Ovary (tissue), 9 donors: Measurements from ENCODE around the gene C19orf33. TPM values are rescaled to one million over a fixed set of nuclear protein-coding genes. Genes with fewer than 3 reads are reported as not detected.
A peak's percentile ranks its signal among the peaks of the same experiment; 100 is the strongest.

Experiments
- DNase-seq, 5 donors: peaks; one replicate each; pipeline ENCODE4 v3.0.0-alpha.2; 2019 to 2020
- H3K27ac ChIP-seq, 2 donors: fragments of 200-600 bp; one replicate each; pipeline versions ENCODE4 v1.5.1 to v1.8.0; 2019 to 2022
- H3K27me3 ChIP-seq: fragments of 200-600 bp; one replicate; pipeline ENCODE4 v1.8.0; 2022
- H3K36me3 ChIP-seq: fragments of 200-600 bp; sonication (generic); one replicate; pipeline ENCODE4 v1.5.1; 2019
- H3K4me1 ChIP-seq: one replicate; pipeline ENCODE4 v1.8.1; 2013; ENCODE audit warnings: mild to moderate bottlenecking, moderate library complexity; ENCODE audit not compliant: insufficient read depth
- H3K4me3 ChIP-seq: fragments of 200-600 bp; sonication (generic); one replicate; pipeline ENCODE4 v1.5.1; 2017
- H3K9me3 ChIP-seq, 2 donors: fragments of 200-600 bp in 1 of 2; sonication (generic) in 1 of 2; one replicate each; pipeline versions ENCODE4 v1.5.1 to v1.8.1; 2013 to 2019; ENCODE audit warnings: mild to moderate bottlenecking in 1 of 2, moderate library complexity in 1 of 2
- CTCF ChIP-seq, 3 donors: fragments of 450-650 bp in 2 of 3; fragments of 200-600 bp in 1 of 3; IDR thresholded peaks; one replicate each; pipeline versions ENCODE4 v1.5.1 to v1.8.0; 2016 to 2022; ENCODE audit warnings: antibody characterized with exemption in 3 of 3, mild to moderate bottlenecking in 1 of 3
- EP300 ChIP-seq: sonication (generic); formaldehyde crosslinking; IDR thresholded peaks from one replicate; pipeline ENCODE4 v1.6.1; 2017; ENCODE audit warnings: antibody characterized with exemption
- POLR2A ChIP-seq: fragments of 450-650 bp; IDR thresholded peaks from one replicate; pipeline ENCODE4 v1.6.1; 2017; ENCODE audit warnings: antibody characterized with exemption, mild to moderate bottlenecking, moderate library complexity
- WGBS, 3 donors: extraction: QIAGEN DNeasy Blood & Tissue Kit in 1 of 3; methylation state at CpG; one replicate each; pipeline versions ENCODE4 v1.1.5 to v1.1.7; 2013 to 2017; 5-methylcytosine and 5-hydroxymethylcytosine counted together
- intact Hi-C, 4 donors: fragments of 100-400 bp; cut with DNase I; formaldehyde crosslinking; loops; one replicate each; pipeline versions ENCODE4 v1.11.0 to v1.15.1; 2022 to 2023
- polyA plus RNA-seq, 2 donors: library from polyadenylated mRNA; stranded (reverse); fragments of 200-250 nt in 1 of 2; fragments of 350-450 nt in 1 of 2; fragmentation: Illumina TruSeq in 1 of 2; extraction: RNeasy Lipid Tissue Mini Kit (QIAGEN cat#74804) in 1 of 2; gene quantifications; one replicate each; pipeline ENCODE4 v1.2.3, GENCODE V29; 2013 to 2014
- total RNA-seq, 7 donors: library from RNA; depleted of rRNA in 2 of 7; stranded (reverse); fragments of >200 nt in 2 of 7; fragmentation: NEBNext Ultra II Directional in 3 of 7; extraction: Animal tissue kit (Norgen Biotek cat#: 25700) in 3 of 7; gene quantifications; one replicate each; pipeline versions ENCODE4 v1.1.0 to v1.2.4, GENCODE V29; 2016 to 2023
- donor health status: DM: no; HTN: no; CAD: no; lungs with moderate emphysema.
- donor health status: DM: no; HTN: no; CAD: no.
- donor health status: Bipolar disorder and iron deficiency.
- donor health status: DM: yes; HTN: yes; CAD: no.
- donor health status: DM: no; HTN: no; CAD: no.
- donor health status: DM: yes; HTN: yes; CAD: no.

Gene C19orf33
- total and polyA plus RNA-seq, 9 donors, result 1.8 to 179 (median 8.9) TPM; not detected in 2

GRCh38 chr19:38267761-38268483 is 36.1 kb upstream of the C19orf33 start:
- 63 to 73% (median 72%) methylated on average over 12 of the region's 12 CpGs for WGBS, 3 donors
- H3K27me3 ChIP-seq, result no peaks in the 10 kb centered on the region
- H3K27ac ChIP-seq, result peak overlapping the region in 1 of 2 donors; percentile 20
- no peaks in the 10 kb centered on the region for H3K9me3 ChIP-seq
- peaks cover 7% of the 10 kb centered on the region for H3K4me1 ChIP-seq
- intact Hi-C loops, result no loop called here
- H3K36me3 ChIP-seq, result no peaks in the 10 kb centered on the region
- TF ChIP-seq POLR2A, result no peak
- TF ChIP-seq EP300, result no peak
- TF ChIP-seq CTCF (IDR thresholded peaks at IDR 0.05), result no peak
- no peak overlapping the region for H3K4me3 ChIP-seq
- DNase-seq, result no peak

- Histone ChIP-seq H3K36me3 (no peaks in the 10 kb centered on the region), H3K27ac (no peak overlapping the region), H3K4me1 (peaks cover 7% of the 10 kb centered on the region), H3K4me3 (no peak overlapping the region), H3K27me3 (no peaks in the 10 kb centered on the region), H3K9me3 (no peaks in the 10 kb centered on the region)
- WGBS, 3 donors, result 67 to 79% (median 71%) methylated on average over 8 of the region's 8 CpGs
- DNase-seq, result no peak
- no peak for TF ChIP-seq POLR2A
- TF ChIP-seq CTCF (IDR thresholded peaks at IDR 0.05), result no peak
- no peak for TF ChIP-seq EP300
- intact Hi-C loops, result no loop called here
Measured at GRCh38 chr19:38268539-38268938, 35.5 kb upstream of the C19orf33 start.

GRCh38 chr19:38270587-38271167 is 33.4 kb upstream of the C19orf33 start:
- no peak overlapping the region for H3K27ac ChIP-seq
- H3K4me1 ChIP-seq, result no peaks in the 10 kb centered on the region

GRCh38 chr19:38273499-38273898 is 30.6 kb upstream of the C19orf33 start:
- H3K4me3 ChIP-seq, result no peak overlapping the region
- intact Hi-C loops, result no loop called here
- TF ChIP-seq POLR2A (no peak), EP300 (no peak), CTCF (IDR thresholded peaks at IDR 0.05) (no peak)
- H3K4me1 ChIP-seq, result peaks cover 8% of the 10 kb centered on the region
- WGBS, 3 donors, result 79 to 86% (median 80%) methylated on average over 2 of the region's 2 CpGs
- DNase-seq, result no peak
- no peaks in the 10 kb centered on the region for H3K9me3 ChIP-seq
- no peak overlapping the region for H3K27ac ChIP-seq
- H3K36me3 ChIP-seq, result no peaks in the 10 kb centered on the region
- H3K27me3 ChIP-seq, result no peaks in the 10 kb centered on the region

More at GRCh38 chr19:38270587-38271167, 33.4 kb upstream of the C19orf33 start:
- 75 to 79% (median 77%) methylated on average over 5 of the region's 5 CpGs for WGBS, 3 donors
- Histone ChIP-seq H3K4me3 (no peak overlapping the region), H3K36me3 (no peaks in the 10 kb centered on the region), H3K27me3 (no peaks in the 10 kb centered on the region), H3K9me3 (no peaks in the 10 kb centered on the region)
- TF ChIP-seq EP300, result no peak
- TF ChIP-seq CTCF (IDR thresholded peaks at IDR 0.05), result no peak
- TF ChIP-seq POLR2A, result no peak
- DNase-seq, result no peak
- intact Hi-C loops, result no loop called here
